ENCODE measurements around the gene OPHN1. TPM values are rescaled to one million over a fixed set of nuclear protein-coding genes. Genes with fewer than 3 reads are reported as not detected.

OPHN1 gene
- polyA plus RNA-seq, 1 experiment: 5.9 TPM

GRCh38 chrX:68429216-68429615 is 4.1 kb downstream of the OPHN1 start:
- H3K36me3 ChIP-seq (ENCODE audit: control insufficient read depth, insufficient read depth, low read length): no peaks in the 10 kb centered on the region
- TF ChIP-seq CTCF (IDR thresholded peaks at IDR 0.05; ENCODE audit: insufficient read depth, low read depth, low read length): no peak
- CTCF ChIA-PET: no interaction called here
- H3K27me3 ChIP-seq (ENCODE audit: control insufficient read depth, insufficient read depth, low read length): no peaks in the 10 kb centered on the region
- POLR2A ChIA-PET: no interaction called here
- no peak for DNase-seq (ENCODE audit: low read depth)
- no peak overlapping the region for H3K4me3 ChIP-seq (ENCODE audit: low read depth, low read length)

- DNase-seq (ENCODE audit: low read depth): no peak
- POLR2A ChIA-PET: no interaction called here
- Histone ChIP-seq H3K27me3 (ENCODE audit: control insufficient read depth, insufficient read depth, low read length) (no peaks in the 10 kb centered on the region), H3K36me3 (ENCODE audit: control insufficient read depth, insufficient read depth, low read length) (no peaks in the 10 kb centered on the region), H3K4me3 (ENCODE audit: low read depth, low read length) (no peak overlapping the region)
- CTCF ChIA-PET: no interaction called here
- no peak for TF ChIP-seq CTCF (IDR thresholded peaks at IDR 0.05; ENCODE audit: insufficient read depth, low read depth, low read length)
These were observed 4.9 kb downstream of the OPHN1 start for GRCh38 chrX:68428431-68428830.

DNA sequence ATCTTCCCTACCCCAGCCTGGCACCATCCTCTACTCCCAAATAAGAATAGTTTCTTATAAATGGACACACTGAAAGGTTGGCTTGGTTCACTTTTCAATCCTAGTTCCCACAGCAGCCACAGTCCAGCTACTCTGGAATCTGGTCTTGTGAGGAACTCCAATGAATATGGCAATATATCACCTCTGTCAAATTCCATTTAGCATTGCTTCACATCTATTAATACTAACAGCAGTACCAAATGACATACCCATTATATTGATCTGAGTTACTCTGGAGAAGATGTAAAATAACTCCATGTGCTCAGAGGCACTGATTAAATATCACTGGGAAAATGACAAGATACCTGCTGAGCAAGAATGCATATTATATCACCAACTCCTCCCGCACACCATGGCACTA is 8.6 kb downstream of the OPHN1 start:
- H3K27me3 ChIP-seq (ENCODE audit: control insufficient read depth, insufficient read depth, low read length): no peaks in the 10 kb centered on the region
- no peak overlapping the region for H3K4me3 ChIP-seq (ENCODE audit: low read depth, low read length)
- H3K36me3 ChIP-seq (ENCODE audit: control insufficient read depth, insufficient read depth, low read length): no peaks in the 10 kb centered on the region
- DNase-seq (ENCODE audit: low read depth): no peak
- TF ChIP-seq CTCF (IDR thresholded peaks at IDR 0.05; ENCODE audit: insufficient read depth, low read depth, low read length): no peak
- CTCF ChIA-PET: no interaction called here
- POLR2A ChIA-PET: no interaction called here

DNA sequence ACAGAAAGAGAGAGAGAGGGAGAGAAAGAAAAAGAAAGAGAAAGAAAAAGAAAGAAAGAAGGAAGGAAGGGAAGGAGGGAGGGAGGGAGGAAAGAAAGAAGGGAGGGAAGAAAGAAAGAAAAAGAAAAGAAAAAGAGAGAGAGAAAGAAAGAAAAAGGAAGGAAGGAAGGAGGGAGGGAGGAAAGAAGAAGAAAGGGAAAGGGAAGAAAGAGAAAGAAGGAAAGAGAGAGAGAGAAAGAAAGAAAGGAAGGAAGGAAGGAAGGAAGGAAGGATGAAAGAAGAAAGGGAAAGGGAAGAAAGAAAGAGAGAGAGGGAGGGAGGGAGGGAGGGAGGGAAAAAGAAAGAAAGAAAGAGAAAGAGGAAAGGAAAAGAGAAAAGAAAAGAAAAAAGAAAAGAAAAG is 10.8 kb downstream of the OPHN1 start:
- H3K4me3 ChIP-seq (ENCODE audit: low read depth, low read length): no peak overlapping the region
- POLR2A ChIA-PET: no interaction called here
- H3K27me3 ChIP-seq (ENCODE audit: control insufficient read depth, insufficient read depth, low read length): no peaks in the 10 kb centered on the region
- CTCF ChIA-PET: no interaction called here
- H3K36me3 ChIP-seq (ENCODE audit: control insufficient read depth, insufficient read depth, low read length): no peaks in the 10 kb centered on the region
- DNase-seq (ENCODE audit: low read depth): no peak
- no peak for TF ChIP-seq CTCF (IDR thresholded peaks at IDR 0.05; ENCODE audit: insufficient read depth, low read depth, low read length)

DNA sequence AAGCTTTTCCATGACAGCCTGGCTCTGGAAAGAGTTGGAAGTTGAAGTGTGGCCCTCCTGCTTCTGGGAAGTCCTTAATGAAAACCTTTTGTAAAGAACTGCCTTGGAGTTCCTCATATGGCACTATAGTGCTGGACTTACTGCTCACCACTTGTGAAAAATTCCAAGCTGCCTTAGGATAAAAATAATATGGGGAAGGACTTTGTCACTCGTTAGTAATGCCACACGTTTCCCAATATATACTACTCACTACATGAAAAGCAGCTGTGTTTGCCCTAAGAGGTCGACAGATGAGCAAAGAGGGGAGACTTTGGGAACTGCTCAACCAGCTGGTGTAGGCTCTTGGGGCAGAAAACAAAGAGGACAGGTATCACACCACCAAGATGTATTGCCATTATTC is 11.7 kb downstream of the OPHN1 start:
- TF ChIP-seq CTCF (IDR thresholded peaks at IDR 0.05; ENCODE audit: insufficient read depth, low read depth, low read length): no peak
- DNase-seq (ENCODE audit: low read depth): no peak
- Histone ChIP-seq H3K36me3 (ENCODE audit: control insufficient read depth, insufficient read depth, low read length) (no peaks in the 10 kb centered on the region), H3K27me3 (ENCODE audit: control insufficient read depth, insufficient read depth, low read length) (no peaks in the 10 kb centered on the region), H3K4me3 (ENCODE audit: low read depth, low read length) (no peak overlapping the region)
- ChIA-PET CTCF (no interaction called here), POLR2A (no interaction called here)

Data from BJ (cell line).